Left renal pelvis (tissue), 4 donors: ENCODE data around the gene OR10H2. TPM values are rescaled to one million over a fixed set of nuclear protein-coding genes. Genes with fewer than 3 reads are reported as not detected.
"Not testable (repeated sequence)": the region's sequence is repeated elsewhere in the genome, so short reads cannot be mapped to it uniquely, and the experiment has no call there.

Source experiments
- DNase-seq, 4 donors: peaks; one replicate each; pipeline ENCODE4 v3.0.0-alpha.2; 2013; ENCODE audit warnings: low read depth in 4 of 4, low spot score in 3 of 4
- polyA plus RNA-seq, 4 donors: library from polyadenylated mRNA; unstranded; fragments of 120-200 nt; gene quantifications; one replicate each; pipeline ENCODE4 v1.2.1, GENCODE V29; 2013; ENCODE audit not compliant: insufficient read length in 4 of 4

OR10H2 gene
- not detected for polyA plus RNA-seq

GRCh38 chr19:15727724-15728123 lies at the start of gene OR10H2:
Gene OR10H2 (plus strand): TSS chr19:15728024. CDS start chr19:15728044, 20 bp downstream.
- no peak for DNase-seq

GRCh38 chr19:15679089-15679488 lies 48.7 kb upstream of the OR10H2 start:
- no peak for DNase-seq

DNA sequence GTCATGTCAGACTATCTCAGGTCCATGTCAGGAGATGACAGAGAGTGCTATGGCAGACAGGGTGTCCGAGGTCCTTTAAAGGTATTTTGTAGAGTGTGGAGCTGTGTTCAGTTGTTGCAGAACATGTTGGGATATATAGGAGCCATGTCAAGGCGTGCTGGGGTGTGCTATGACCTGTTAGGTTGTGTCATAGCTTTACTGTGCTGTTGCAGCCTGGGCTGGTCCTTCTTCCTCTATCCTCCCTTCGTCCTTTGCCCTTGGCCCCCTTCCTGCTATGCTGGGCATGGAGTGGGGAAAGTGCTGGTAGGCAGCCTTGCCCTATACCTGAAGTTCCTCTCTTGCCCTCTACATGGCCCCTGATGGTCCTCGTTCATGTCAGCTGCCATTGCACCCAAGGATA lies 48.0 kb upstream of the OR10H2 start:
- not testable (repeated sequence) for DNase-seq

- no peak for DNase-seq
Measured at GRCh38 chr19:15680478-15681322, 47.1 kb upstream of the OR10H2 start.

- no peak for DNase-seq
Measured at GRCh38 chr19:15683411-15683810, 44.4 kb upstream of the OR10H2 start.

GRCh38 chr19:15684828-15685227 lies 43.0 kb upstream of the OR10H2 start:
- no peak for DNase-seq

DNA sequence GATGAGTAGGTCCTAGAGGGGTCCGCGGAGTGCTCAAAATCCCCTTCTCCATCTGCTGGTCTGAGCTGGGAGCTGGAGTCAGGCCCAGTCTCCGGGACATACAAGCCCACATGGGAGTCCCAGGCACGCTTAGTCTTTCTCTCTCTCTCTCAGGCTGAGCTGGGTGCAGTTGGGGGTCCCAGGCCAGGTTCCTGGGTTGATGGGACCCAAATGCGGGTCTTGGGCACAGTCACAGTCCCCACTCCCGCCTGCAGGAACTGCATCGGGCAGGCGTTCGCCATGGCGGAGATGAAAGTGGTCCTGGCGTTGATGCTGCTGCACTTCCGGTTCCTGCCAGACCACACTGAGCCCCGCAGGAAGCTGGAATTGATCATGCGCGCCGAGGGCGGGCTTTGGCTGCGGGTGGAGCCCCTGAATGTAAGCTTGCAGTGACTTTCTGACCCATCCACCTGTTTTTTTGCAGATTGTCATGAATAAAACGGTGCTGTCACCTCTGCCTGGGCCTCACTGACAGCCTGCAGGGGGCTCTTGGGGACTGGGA lies 31.1 kb upstream of the OR10H2 start:
- no peak for DNase-seq

DNA sequence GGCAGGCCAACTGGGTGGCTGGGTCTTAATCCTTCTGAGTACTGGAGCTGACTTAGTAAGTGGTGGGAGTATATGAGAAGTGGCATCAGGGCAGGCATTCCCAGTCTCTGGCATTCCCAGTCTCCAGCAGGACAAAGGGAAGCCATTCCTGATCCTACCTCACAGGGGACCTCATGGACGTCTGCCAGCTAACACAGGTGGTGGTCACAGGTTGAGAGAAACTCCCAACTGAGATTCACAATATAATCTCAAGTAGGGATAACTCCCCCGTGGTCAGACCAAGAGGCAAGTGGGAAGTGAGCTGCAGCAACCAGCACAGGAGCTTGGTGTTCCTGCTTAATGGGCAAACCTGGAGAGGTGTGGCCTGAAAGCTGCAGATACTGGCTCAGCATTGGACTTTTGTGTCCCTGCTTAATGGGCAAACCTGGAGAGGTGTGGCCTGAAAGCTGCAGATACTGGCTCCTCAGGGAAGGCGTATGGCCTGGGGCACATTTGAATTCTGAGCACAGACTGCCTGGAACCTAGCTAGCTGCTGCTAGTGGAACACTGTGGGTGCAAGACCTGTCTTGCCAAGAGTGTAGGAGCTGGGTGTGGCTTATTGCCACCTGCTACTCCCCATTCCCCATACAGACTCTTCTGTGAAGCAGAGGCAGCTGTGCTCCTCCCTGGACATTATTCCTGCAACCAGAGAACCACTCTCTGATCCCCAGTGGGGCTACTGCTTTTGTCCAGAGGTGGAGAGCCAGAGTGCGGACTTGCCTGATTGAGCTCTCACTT lies 25.9 kb upstream of the OR10H2 start:
- DNase-seq: no peak

DNA sequence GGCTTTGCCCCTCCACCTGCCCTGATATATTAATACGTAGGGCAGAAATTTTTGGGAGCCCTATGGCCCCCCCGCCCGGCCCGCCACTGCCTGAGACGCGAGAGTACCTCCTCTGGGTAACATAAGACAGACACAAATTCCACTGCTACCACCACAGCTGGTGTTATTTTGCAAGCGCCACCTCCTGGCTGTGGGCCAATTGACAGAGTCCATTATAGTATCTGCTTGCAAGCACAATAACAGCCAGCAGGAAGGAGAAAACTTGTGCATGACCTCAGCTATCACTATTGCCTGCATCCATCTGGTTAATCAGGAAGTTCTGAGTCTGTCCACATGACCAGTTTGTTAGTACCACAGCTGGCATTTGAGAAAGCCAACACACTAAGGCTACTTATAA lies 25.3 kb upstream of the OR10H2 start:
- peak in 2 of 4 donors; percentile 8 to 14 for DNase-seq

DNA sequence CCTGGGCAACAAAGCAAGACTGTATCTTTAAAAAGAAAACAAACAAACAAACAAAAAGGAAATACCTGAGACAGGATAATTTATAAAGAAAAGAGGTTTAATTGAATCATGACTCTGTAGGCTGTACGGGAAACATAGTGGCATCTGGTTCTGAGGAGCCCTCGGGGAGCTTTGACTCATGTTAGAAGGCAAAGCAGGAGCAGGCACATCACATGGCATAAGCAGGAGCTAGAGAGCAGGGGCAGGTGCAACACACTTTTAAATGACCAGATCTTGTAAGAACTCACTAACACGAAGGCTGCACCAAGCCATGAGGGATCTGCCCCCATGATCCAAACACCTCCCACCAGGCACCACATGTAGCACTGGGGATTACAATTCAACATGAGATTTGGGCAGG lies 13.2 kb upstream of the OR10H2 start:
- DNase-seq: no peak

GRCh38 chr19:15715642-15716041 lies 12.2 kb upstream of the OR10H2 start:
- no peak for DNase-seq

- DNase-seq: no peak
Measured at GRCh38 chr19:15717809-15718208, 10.0 kb upstream of the OR10H2 start.

DNA sequence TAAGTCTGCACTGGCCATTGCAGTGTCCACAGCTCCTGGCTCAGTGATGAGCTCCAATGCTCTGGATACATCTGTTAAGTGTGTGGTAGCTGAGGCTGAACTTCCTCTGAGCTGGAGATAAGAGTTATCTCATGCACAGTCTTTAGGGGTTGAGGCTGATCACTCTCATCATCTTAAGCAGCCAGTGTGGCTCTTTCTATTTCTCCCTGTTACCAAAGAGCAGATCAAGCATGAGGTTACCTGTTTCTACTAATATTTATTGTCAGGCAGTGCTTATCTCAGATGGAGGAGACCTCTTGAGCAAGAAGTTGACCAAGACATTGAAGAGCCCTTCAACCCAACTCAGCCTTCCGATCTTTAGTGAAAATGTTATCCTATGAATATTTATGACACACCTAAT lies 6.6 kb upstream of the OR10H2 start:
- no peak for DNase-seq

DNA sequence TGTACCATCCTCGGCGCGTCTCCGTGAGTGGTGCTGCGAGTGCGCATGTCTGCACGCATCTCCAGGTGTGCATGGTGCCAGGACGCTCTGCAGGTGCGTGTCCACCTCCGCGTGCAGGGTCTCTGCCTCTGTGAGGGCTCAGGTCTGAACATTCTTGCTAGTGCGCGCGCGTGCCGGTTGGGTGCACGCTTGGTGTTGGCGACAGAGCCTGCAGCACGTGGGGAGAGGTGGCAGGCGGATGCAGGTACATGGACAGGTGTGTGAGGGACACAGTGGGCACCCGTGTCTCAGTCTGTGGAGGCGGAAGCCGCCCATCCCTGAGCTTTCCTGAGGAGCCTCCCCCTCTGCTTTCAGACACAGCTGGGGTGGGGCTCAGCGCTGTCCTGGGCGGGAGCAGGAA lies 4.9 kb upstream of the OR10H2 start:
- DNase-seq: no peak

GRCh38 chr19:15730538-15730937 lies 2.7 kb downstream of the OR10H2 start:
- DNase-seq: no peak

GRCh38 chr19:15732388-15732787 lies 4.6 kb downstream of the OR10H2 start:
- DNase-seq: no peak

DNA sequence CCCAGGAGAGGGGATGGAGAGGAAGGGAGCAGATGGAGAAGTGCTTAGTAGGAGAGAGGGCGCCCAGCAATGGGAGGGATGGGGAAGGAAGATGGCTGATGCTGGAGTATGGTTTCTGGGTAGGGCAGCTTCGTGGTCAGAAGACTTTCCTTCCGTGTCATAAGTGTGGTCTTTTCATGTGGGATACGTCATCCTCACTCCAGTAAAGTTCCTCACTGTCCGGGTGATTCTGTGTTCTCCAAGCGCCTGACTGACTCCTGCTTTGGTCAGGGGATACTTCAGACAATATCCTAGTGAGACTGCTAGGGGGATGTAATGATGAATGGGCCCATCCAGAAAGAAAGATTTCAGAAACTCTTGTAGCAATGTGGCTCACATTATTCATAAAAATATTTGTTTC lies 6.1 kb downstream of the OR10H2 start:
- DNase-seq: no peak

DNA sequence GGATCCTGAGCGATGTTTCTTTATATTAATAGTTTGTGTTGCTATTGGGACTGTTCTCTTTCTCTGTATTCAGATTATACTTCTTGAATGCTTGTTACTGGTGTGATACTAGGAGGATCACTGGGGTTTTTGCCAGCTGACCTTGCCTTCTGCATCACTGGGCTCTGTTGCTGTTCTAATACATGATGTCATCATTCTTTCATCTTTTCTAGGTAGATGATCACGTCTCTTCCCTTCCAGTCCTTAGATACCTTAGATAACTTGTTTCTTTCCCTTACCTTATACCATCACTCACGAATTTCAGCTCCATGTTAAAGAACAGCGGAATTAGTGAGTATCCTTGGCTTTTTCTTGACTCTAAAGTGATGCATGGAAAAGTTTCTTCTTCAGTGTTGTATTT lies 9.9 kb downstream of the OR10H2 start, which contains the start of gene OR10H3:
Gene OR10H3, plus strand, starts transcription at position 264 of the 400 bp plus-strand sequence. CDS start 3,408 bp downstream, outside the sequence.
- no peak for DNase-seq

DNA sequence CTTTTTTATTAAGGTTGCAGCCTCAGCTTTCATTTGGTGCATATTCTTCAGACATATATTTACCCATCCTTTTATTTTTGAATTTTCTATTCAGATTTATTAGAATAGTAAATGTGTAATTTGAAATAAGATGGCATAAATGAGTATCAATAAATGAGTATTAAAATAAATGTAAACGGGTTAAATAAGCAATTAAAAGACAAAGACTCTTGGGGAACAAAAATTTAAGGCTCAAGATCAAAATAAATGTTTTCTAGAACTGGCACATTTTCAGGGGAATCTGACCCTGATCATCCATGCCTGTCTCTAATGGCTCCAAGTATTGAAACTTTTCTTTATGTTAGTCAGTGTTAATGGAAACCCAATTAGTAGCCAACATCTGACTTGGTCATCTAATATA lies 13.0 kb downstream of the OR10H2 start:
- DNase-seq: no peak

DNA sequence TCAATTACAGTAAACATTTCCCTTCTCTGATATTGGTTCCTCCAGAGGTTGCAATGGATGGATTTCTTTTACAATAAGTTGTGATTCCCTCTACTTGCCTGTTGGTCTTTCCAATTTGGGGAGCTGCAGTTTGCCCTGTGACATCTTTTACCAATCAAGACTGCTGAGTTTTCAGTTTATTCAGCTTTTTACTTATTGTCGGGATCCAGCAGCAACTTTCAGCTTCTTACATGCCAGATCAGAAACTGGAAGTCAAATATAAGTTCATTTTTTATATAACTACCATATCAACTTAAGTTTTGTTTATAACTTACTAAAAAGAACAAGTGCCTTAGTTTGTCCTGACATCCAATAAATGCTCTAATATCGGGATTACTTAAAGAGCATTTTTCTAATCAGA lies 20.4 kb downstream of the OR10H2 start:
- DNase-seq: no peak

- no peak for DNase-seq
Measured at GRCh38 chr19:15758379-15758778, 30.6 kb downstream of the OR10H2 start.
